ENCODE data around the gene PHPT1. TPM values are rescaled to one million over a fixed set of nuclear protein-coding genes. Genes with fewer than 3 reads are reported as not detected.
A peak's percentile ranks its signal among the peaks of the same experiment; 100 is the strongest.

Gene PHPT1
- total and polyA plus RNA-seq, 2 of the 13 experiments (the other 11 are each of a cell fraction or from before 2014, with no cell fraction given) = 189 to 192 TPM

- TF ChIP-seq, protein P1, sequence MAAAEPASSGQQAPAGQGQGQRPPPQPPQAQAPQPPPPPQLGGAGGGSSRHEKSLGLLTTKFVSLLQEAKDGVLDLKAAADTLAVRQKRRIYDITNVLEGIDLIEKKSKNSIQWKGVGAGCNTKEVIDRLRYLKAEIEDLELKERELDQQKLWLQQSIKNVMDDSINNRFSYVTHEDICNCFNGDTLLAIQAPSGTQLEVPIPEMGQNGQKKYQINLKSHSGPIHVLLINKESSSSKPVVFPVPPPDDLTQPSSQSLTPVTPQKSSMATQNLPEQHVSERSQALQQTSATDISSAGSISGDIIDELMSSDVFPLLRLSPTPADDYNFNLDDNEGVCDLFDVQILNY (CRISPR knock-in tag; conservative IDR thresholded peaks at IDR 0.05) = no peak
- TF ChIP-seq ZFP62 (CRISPR knock-in tag; IDR thresholded peaks at IDR 0.05) = no peak
- no peak for TF ChIP-seq BRF2 (CRISPR knock-in tag; IDR thresholded peaks at IDR 0.05)
- TF ChIP-seq FOXM1 (CRISPR knock-in tag; IDR thresholded peaks at IDR 0.05) = no peak
- TF ChIP-seq FOXA3 (CRISPR knock-in tag; IDR thresholded peaks at IDR 0.05) = no peak
- TF ChIP-seq PLRG1 (conservative IDR thresholded peaks at IDR 0.05) = no peak
- no peak for TF ChIP-seq ATF7 (IDR thresholded peaks at IDR 0.05)
- no peak for TF ChIP-seq ATF7 (CRISPR knock-in tag; IDR thresholded peaks at IDR 0.05)
- TF ChIP-seq KDM5B (CRISPR knock-in tag; IDR thresholded peaks at IDR 0.05; ENCODE audit: borderline replicate concordance) = peak; percentile 51; the same call in 1 of the 2 replicates
- TF ChIP-seq, protein P2, sequence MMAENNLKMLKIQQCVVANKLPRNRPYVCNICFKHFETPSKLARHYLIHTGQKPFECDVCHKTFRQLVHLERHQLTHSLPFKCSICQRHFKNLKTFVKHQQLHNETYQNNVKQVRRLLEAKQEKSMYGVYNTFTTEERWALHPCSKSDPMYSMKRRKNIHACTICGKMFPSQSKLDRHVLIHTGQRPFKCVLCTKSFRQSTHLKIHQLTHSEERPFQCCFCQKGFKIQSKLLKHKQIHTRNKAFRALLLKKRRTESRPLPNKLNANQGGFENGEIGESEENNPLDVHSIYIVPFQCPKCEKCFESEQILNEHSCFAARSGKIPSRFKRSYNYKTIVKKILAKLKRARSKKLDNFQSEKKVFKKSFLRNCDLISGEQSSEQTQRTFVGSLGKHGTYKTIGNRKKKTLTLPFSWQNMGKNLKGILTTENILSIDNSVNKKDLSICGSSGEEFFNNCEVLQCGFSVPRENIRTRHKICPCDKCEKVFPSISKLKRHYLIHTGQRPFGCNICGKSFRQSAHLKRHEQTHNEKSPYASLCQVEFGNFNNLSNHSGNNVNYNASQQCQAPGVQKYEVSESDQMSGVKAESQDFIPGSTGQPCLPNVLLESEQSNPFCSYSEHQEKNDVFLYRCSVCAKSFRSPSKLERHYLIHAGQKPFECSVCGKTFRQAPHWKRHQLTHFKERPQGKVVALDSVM (CRISPR knock-in tag; IDR thresholded peaks at IDR 0.05) = no peak
- TF ChIP-seq KDM3A (CRISPR knock-in tag; IDR thresholded peaks at IDR 0.05; ENCODE audit: low read depth) = no peak
- TF ChIP-seq ZSCAN30 (CRISPR knock-in tag; IDR thresholded peaks at IDR 0.05) = no peak
- 0 out of 2 replicates have a peak, but pooled peaks have one; percentile 31 for TF ChIP-seq ZNF841 (CRISPR knock-in tag; IDR thresholded peaks at IDR 0.05; ENCODE audit: borderline replicate concordance)
- TF ChIP-seq, protein P3, sequence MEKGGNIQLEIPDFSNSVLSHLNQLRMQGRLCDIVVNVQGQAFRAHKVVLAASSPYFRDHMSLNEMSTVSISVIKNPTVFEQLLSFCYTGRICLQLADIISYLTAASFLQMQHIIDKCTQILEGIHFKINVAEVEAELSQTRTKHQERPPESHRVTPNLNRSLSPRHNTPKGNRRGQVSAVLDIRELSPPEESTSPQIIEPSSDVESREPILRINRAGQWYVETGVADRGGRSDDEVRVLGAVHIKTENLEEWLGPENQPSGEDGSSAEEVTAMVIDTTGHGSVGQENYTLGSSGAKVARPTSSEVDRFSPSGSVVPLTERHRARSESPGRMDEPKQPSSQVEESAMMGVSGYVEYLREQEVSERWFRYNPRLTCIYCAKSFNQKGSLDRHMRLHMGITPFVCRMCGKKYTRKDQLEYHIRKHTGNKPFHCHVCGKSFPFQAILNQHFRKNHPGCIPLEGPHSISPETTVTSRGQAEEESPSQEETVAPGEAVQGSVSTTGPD (CRISPR knock-in tag; IDR thresholded peaks at IDR 0.05) = no peak
- no peak for TF ChIP-seq FOXP1 (IDR thresholded peaks at IDR 0.05)
- TF ChIP-seq FOXP1 (CRISPR knock-in tag; IDR thresholded peaks at IDR 0.05) = no peak
- TF ChIP-seq HOXA9 (CRISPR knock-in tag; IDR thresholded peaks at IDR 0.05; ENCODE audit: borderline replicate concordance) = peak; percentile 56; the same call in 1 of the 2 replicates
- no peak for TF ChIP-seq ZNF44 (CRISPR knock-in tag; IDR thresholded peaks at IDR 0.05)
- TF ChIP-seq MTERF4 (CRISPR knock-in tag; IDR thresholded peaks at IDR 0.05) = no peak
- TF ChIP-seq SSRP1 (CRISPR knock-in tag; IDR thresholded peaks at IDR 0.05) = no peak
- TF ChIP-seq KLF6 (CRISPR knock-in tag; IDR thresholded peaks at IDR 0.05) = no peak
- TF ChIP-seq CHD2 (IDR thresholded peaks at IDR 0.05; ENCODE audit: low read depth, low read length) = no peak
- no peak for TF ChIP-seq ZNF816 (CRISPR knock-in tag; IDR thresholded peaks at IDR 0.05; ENCODE audit: borderline replicate concordance)
- TF ChIP-seq ATF2 (CRISPR knock-in tag; IDR thresholded peaks at IDR 0.05) = peak; percentile 12; the same call in 1 of the 2 replicates
- TF ChIP-seq ZSCAN12 (CRISPR knock-in tag; IDR thresholded peaks at IDR 0.05) = no peak
Observed at GRCh38 chr9:136840877-136841645, 8.1 kb upstream of the PHPT1 start (continued).

Data from HepG2 (cell line).